Fibroblast of lung (primary cell): ENCODE results near the gene SLC9A5. TPM values are rescaled to one million over a fixed set of nuclear protein-coding genes. Genes with fewer than 3 reads are reported as not detected.
A peak's percentile ranks its signal among the peaks of the same experiment; 100 is the strongest.

Experiments
- DNase-seq, 2 donors: peaks; one replicate each; pipeline versions ENCODE4 v3.0.0 to v3.0.0-alpha.2; 2010; ENCODE audit warnings: low read depth in 2 of 2
- H2AFZ ChIP-seq: 2 replicates; pipeline ENCODE4 v1.5.1; 2012; ENCODE audit warnings: low read length, control low read depth, inconsistent platforms
- H3K27ac ChIP-seq: 2 replicates; pipeline ENCODE4 v1.5.1; 2011; ENCODE audit warnings: low read length, control low read depth; ENCODE audit not compliant: insufficient read depth
- H3K27me3 ChIP-seq: 2 replicates; pipeline ENCODE4 v1.5.1; 2011; ENCODE audit warnings: mild to moderate bottlenecking, low read length; ENCODE audit not compliant: control insufficient read depth, insufficient read depth
- H3K36me3 ChIP-seq: 2 replicates; pipeline ENCODE4 v1.5.1; 2011; ENCODE audit warnings: low read length; ENCODE audit not compliant: control insufficient read depth, insufficient read depth
- H3K4me1 ChIP-seq: 2 replicates; pipeline ENCODE4 v1.5.1; 2011; ENCODE audit warnings: low read length; ENCODE audit not compliant: control insufficient read depth, insufficient read depth; ENCODE audit errors: extremely low read depth
- H3K4me2 ChIP-seq: 2 replicates; pipeline ENCODE4 v1.5.1; 2011; ENCODE audit warnings: low read length, control low read depth; ENCODE audit not compliant: insufficient read depth; ENCODE audit errors: extremely low read depth
- H3K4me3 ChIP-seq, 4 experiments: fragments of 200-600 bp in 1 of 4; sonication (generic) in 1 of 4; replicated peaks in 1 of 4; 2 replicates each; pipeline ENCODE4 v1.5.1; 2011 to 2016; ENCODE audit warnings: low read length in 4 of 4, low read depth in 3 of 4, mild to moderate bottlenecking in 3 of 4, control low read depth in 2 of 4, inconsistent platforms in 1 of 4, mixed read lengths in 1 of 4; ENCODE audit not compliant: insufficient read depth in 1 of 4; ENCODE audit errors: control extremely low read depth in 1 of 4
- H3K79me2 ChIP-seq: 2 replicates; pipeline ENCODE4 v1.5.1; 2012; ENCODE audit warnings: mild to moderate bottlenecking, low read length, inconsistent platforms; ENCODE audit not compliant: control insufficient read depth, insufficient read depth
- H3K9ac ChIP-seq: 2 replicates; pipeline ENCODE4 v1.5.1; 2011; ENCODE audit warnings: mild to moderate bottlenecking, low read length, control low read depth; ENCODE audit not compliant: insufficient read depth
- H3K9me3 ChIP-seq: 2 replicates; pipeline ENCODE4 v1.5.1; 2012; ENCODE audit warnings: low read depth, low read length; ENCODE audit not compliant: control insufficient read depth, insufficient read depth
- H4K20me1 ChIP-seq: 2 replicates; pipeline ENCODE4 v1.5.1; 2011; ENCODE audit warnings: low read length; ENCODE audit not compliant: control insufficient read depth, insufficient read depth; ENCODE audit errors: extremely low read depth
- CTCF ChIP-seq, 2 donors: IDR thresholded peaks in 1 of 2; conservative IDR thresholded peaks in 1 of 2; 1 replicate in 1 of 2; 2 replicates in 1 of 2; pipeline ENCODE4 v1.5.1; 2011 to 2012; ENCODE audit warnings: low read length in 2 of 2, control low read depth in 1 of 2, inconsistent platforms in 1 of 2, low read depth in 1 of 2, mild to moderate bottlenecking in 1 of 2
- EZH2 ChIP-seq: IDR thresholded peaks from 2 replicates; pipeline ENCODE4 v1.5.1; 2012; ENCODE audit warnings: low read length, control low read depth, mild to moderate bottlenecking; ENCODE audit errors: missing control alignments
- polyA plus RNA-seq, 2 donors: library from polyadenylated mRNA; depleted of rRNA in 1 of 2; stranded (reverse) in 1 of 2; unstranded in 1 of 2; fragments of >200 nt; gene quantifications; 2 replicates each; pipeline ENCODE4 v1.2.1, GENCODE V29; 2011 to 2012; ENCODE audit warnings: missing spikeins in 1 of 2
- total RNA-seq: library from RNA; depleted of rRNA; stranded (reverse); fragments of >200 nt; gene quantifications from 2 replicates; pipeline ENCODE4 v1.2.1, GENCODE V29; 2014

Gene SLC9A5
- total and polyA plus RNA-seq, 2 donors (not counting 1 experiment from before 2014, with no cell fraction given) = 2.0 to 2.3 TPM

- no peak for DNase-seq
Measured at GRCh38 chr16:67282447-67282805, 33.6 kb downstream of the SLC9A5 start.

GRCh38 chr16:67283039-67283825 is 34.5 kb downstream of the SLC9A5 start:
- H2AFZ ChIP-seq = no peak overlapping the region
- DNase-seq = peak in 1 of 2 donors; percentile 51

More at GRCh38 chr16:67282447-67282805, 33.6 kb downstream of the SLC9A5 start:
- H3K9ac ChIP-seq = no peak overlapping the region
- H3K27ac ChIP-seq = no peak overlapping the region
- no peak overlapping the region for H3K4me2 ChIP-seq
- peaks cover 5% of the 10 kb centered on the region for H3K79me2 ChIP-seq
- H3K9me3 ChIP-seq = no peaks in the 10 kb centered on the region
- H3K4me1 ChIP-seq = peaks cover 11% of the 10 kb centered on the region
- no peak overlapping the region for H2AFZ ChIP-seq
- TF ChIP-seq CTCF (conservative IDR thresholded peaks at IDR 0.05 in 1 of 2, IDR thresholded peaks at IDR 0.05 in 1 of 2; ENCODE audit: low read depth in 1 of 2, low read length in 2 of 2) = no peak
- no peak for TF ChIP-seq EZH2
- H3K27me3 ChIP-seq = no peaks in the 10 kb centered on the region
- H4K20me1 ChIP-seq = no peaks in the 10 kb centered on the region
- H3K4me3 ChIP-seq = no peak overlapping the region
- peaks cover 15% of the 10 kb centered on the region for H3K36me3 ChIP-seq

More at GRCh38 chr16:67283039-67283825, 34.5 kb downstream of the SLC9A5 start:
- TF ChIP-seq CTCF (conservative IDR thresholded peaks at IDR 0.05 in 1 of 2, IDR thresholded peaks at IDR 0.05 in 1 of 2; ENCODE audit: low read depth in 1 of 2, low read length in 2 of 2) = no peak
- peaks cover 15% of the 10 kb centered on the region for H3K36me3 ChIP-seq
- no peak overlapping the region for H3K4me3 ChIP-seq
- H3K9me3 ChIP-seq = no peaks in the 10 kb centered on the region
- H3K4me1 ChIP-seq = peaks cover 3% of the 10 kb centered on the region
- peaks cover 5% of the 10 kb centered on the region for H3K79me2 ChIP-seq
- no peak overlapping the region for H3K4me2 ChIP-seq
- H3K27me3 ChIP-seq = no peaks in the 10 kb centered on the region
- no peak overlapping the region for H3K9ac ChIP-seq
- H4K20me1 ChIP-seq = no peaks in the 10 kb centered on the region
- no peak overlapping the region for H3K27ac ChIP-seq
